GM21825 (cell line): ENCODE results near the gene WDFY4.

Source experiments
- ATAC-seq: cut with Tn5 transposase; IDR thresholded peaks from one replicate; pipeline ENCODE4 v1.9.1; 2021; ENCODE audit warnings: mild to moderate bottlenecking, moderate library complexity; ENCODE audit not compliant: unreplicated experiment

WDFY4 gene

GRCh38 chr10:48708144-48708543 lies 23.5 kb downstream of the WDFY4 start:
- no peak for ATAC-seq

GRCh38 chr10:48710647-48711275 lies 26.1 kb downstream of the WDFY4 start:
- no peak for ATAC-seq

GRCh38 chr10:48711830-48712229 lies 27.2 kb downstream of the WDFY4 start:
- no peak for ATAC-seq

- ATAC-seq, result no peak
Measured at GRCh38 chr10:48714088-48714487, 29.4 kb downstream of the WDFY4 start.

GRCh38 chr10:48716416-48716815 lies 31.7 kb downstream of the WDFY4 start:
- no peak for ATAC-seq

- no peak for ATAC-seq
Measured at GRCh38 chr10:48720611-48721010, 35.9 kb downstream of the WDFY4 start.

GRCh38 chr10:48722153-48723145 lies 37.8 kb downstream of the WDFY4 start:
- ATAC-seq, result no peak

GRCh38 chr10:48724127-48724526 lies 39.5 kb downstream of the WDFY4 start:
- no peak for ATAC-seq

- no peak for ATAC-seq
Measured at GRCh38 chr10:48725708-48726107, 41.0 kb downstream of the WDFY4 start.

- ATAC-seq, result no peak
Measured at GRCh38 chr10:48727866-48728265, 43.2 kb downstream of the WDFY4 start.

GRCh38 chr10:48729222-48729621 lies 44.5 kb downstream of the WDFY4 start:
- no peak for ATAC-seq

GRCh38 chr10:48729941-48730457 lies 45.3 kb downstream of the WDFY4 start:
- no peak for ATAC-seq

GRCh38 chr10:48731141-48731540 lies 46.5 kb downstream of the WDFY4 start:
- ATAC-seq, result no peak

- ATAC-seq, result no peak
Measured at GRCh38 chr10:48731654-48732053, 47.0 kb downstream of the WDFY4 start.

- ATAC-seq, result no peak
Measured at GRCh38 chr10:48733329-48733728, 48.7 kb downstream of the WDFY4 start.

GRCh38 chr10:48735836-48736390 lies 51.2 kb downstream of the WDFY4 start:
- no peak for ATAC-seq

GRCh38 chr10:48736596-48736995 lies 51.9 kb downstream of the WDFY4 start:
- no peak for ATAC-seq

- ATAC-seq, result no peak
Measured at GRCh38 chr10:48737886-48738285, 53.2 kb downstream of the WDFY4 start.

- no peak for ATAC-seq
Measured at GRCh38 chr10:48739170-48739569, 54.5 kb downstream of the WDFY4 start.

- ATAC-seq, result no peak
Measured at GRCh38 chr10:48740015-48740707, 55.5 kb downstream of the WDFY4 start.

GRCh38 chr10:48740988-48741387 lies 56.3 kb downstream of the WDFY4 start:
- ATAC-seq, result no peak
